Effector CD8-positive, alpha-beta T cell (primary cell): ENCODE measurements around the gene MRM1.

Source experiments
- DNase-seq: peaks from one replicate; lab custom pipeline; 2025; lab: John Stamatoyannopoulos, UW

The MRM1 gene

DNA sequence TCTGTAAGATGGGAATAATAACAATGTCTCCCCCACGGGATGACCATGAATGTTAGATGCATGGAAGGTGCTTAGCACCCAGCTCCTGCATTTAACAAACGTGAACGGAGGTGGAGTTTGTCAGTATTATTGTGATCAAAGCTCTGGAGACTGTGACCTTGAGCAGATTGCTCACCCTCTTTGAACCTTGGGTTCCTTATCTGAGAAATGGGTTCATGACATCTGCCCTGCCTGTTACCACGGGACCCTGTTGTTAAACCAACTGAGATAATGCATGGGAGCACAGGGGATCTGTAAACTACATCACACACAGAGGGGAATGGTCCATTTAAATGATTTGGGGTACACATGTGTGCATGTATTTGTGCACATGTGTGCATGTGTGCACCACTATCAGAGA, 29.6 kb downstream of the MRM1 start:
- no peak for DNase-seq

DNA sequence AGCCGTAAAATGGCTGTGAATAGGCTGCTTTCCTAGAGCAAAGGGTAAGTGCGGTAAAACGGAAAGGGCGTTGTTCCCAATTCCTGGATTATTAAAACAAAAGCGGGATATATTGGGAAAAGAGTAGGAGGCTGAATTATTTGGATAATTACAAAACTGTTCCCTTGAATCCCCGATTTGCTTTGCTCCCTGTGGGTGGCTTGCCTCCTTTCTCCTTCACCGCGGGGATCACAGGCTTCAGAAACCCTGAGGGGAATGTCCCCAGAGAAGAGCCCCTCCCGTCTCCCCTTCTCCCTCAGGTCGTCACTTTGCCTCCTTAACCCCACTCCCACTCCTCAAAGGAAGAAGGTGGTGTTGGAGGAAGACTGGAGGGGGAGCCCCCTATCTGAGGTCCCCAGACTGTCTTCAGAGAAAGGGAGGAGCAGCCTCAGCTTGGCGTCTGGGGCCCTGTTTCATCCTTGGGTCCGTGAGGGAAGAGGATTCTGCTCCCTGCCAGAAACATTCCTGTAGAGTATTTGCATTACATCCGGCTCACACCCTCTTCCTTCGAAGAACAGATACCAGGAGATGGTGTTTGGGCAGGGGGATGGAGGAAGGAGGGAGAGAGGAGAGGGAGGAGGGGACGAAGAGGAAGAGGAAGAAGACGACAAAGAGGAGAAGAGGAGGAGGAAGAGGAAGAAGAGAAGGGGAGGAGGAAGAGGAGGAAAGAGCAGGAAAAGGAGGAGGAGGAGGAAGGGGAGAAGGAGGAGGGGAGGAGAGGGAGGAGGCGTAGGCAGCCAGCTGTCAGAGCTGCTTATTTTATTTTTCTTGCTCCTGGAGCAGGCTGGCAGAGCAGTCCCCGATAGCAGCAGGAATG, 31.8 kb downstream of the MRM1 start:
- DNase-seq = no peak

GRCh38 chr17:36640346-36640745, 39.0 kb downstream of the MRM1 start:
- no peak for DNase-seq

- no peak for DNase-seq
Observed at GRCh38 chr17:36640836-36641235, 39.5 kb downstream of the MRM1 start.

GRCh38 chr17:36641331-36641876, 40.0 kb downstream of the MRM1 start:
- DNase-seq = no peak

GRCh38 chr17:36641877-36642845, 40.8 kb downstream of the MRM1 start:
- DNase-seq = no peak

- DNase-seq = no peak
Observed at GRCh38 chr17:36643086-36643685, 41.8 kb downstream of the MRM1 start.

GRCh38 chr17:36645422-36645821, 44.0 kb downstream of the MRM1 start:
- DNase-seq = no peak

DNA sequence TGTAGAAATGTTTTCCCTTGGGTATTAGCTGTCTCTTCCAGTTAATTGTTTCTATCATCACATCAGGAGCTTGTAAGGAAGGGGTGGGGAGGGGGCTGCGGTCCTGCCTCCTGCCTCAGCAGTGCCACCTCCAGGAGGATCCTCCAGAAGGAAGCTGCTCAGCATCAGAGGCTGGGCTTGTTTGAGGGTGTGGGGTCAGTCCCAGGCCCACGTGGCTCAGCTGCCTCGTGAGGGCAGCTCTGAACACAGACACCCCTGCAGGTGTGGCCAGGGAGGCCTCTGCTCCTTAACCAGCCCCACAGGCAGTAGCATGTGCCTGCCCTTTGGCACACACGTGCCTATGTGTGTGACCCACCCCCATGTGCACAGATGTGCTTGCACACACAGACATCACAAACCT, 46.3 kb downstream of the MRM1 start:
- no peak for DNase-seq

GRCh38 chr17:36650096-36650775, 48.9 kb downstream of the MRM1 start:
- DNase-seq = no peak

GRCh38 chr17:36653374-36653773, 52.0 kb downstream of the MRM1 start:
- no peak for DNase-seq

GRCh38 chr17:36653856-36654255, 52.5 kb downstream of the MRM1 start:
- no peak for DNase-seq

- DNase-seq = no peak
Observed at GRCh38 chr17:36655726-36656125, 54.3 kb downstream of the MRM1 start.

DNA sequence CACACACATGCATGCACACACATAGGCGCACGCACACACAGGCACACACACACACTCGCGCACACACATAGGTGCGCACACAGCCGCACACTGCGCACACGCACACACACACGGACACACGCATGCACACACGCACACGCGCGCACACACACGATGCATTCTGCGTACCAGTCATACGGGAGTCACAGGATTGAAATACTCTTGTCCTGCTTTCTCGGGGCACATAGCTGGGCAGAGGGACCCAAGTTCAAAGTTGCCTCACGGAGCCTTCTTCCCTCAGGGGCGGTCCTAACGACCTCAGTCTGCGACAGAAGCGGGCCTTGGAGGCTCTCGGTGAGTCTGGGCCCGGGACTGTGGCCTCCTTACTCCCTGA, 56.0 kb downstream of the MRM1 start:
- no peak for DNase-seq

DNA sequence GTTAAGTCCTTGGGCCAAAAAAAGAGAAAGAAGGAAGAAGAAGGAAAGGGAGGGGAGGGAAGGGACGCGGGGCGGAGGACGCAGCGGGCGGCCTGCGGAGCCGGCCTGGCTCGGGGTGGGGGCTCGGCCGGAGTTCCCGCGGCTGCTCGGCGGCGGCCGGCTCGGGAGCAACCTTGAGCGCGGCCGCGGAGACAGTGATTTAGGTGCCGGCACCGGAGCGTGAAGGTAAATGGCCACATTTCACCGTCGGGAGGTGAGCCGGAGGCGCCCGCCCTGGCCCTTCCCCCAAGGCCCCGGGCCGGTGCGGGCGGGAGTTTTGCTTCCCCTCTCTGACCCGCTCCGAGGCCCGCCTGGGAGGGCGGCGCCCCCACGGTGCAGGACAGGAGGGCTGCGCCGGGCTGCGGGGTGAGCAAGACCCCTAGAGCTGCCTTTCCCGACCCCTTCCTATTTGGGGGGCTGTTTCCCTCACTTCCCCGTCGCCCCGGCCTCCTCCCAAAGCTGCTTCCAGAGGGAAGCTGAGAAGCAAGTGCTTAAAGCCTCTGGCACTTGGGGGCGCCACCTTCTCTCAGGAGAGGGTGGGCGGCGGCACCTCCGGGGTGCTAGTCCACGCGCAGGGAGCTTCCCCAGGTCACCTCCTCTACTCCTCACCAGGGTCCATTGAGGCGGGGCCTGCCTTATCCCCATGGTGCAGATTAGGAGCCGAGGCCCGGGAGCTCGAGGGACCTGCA, 56.5 kb downstream of the MRM1 start:
- no peak for DNase-seq
